Measurements from ENCODE around the gene DPEP1.

DPEP1 gene

GRCh38 chr16:89598199-89598598, 15.2 kb upstream of the DPEP1 start:
- no peaks in the 10 kb centered on the region for H3K36me3 ChIP-seq (replicated peaks; ENCODE audit: insufficient read depth, low read length)
- no peak for TF ChIP-seq EZH2 (optimal IDR thresholded peaks at IDR 0.05; ENCODE audit: low read depth, low read length)
- no peak for TF ChIP-seq EZH2phosphoT487 (IDR thresholded peaks at IDR 0.05; ENCODE audit: low read length)
- TF ChIP-seq CTCF (IDR thresholded peaks at IDR 0.05; ENCODE audit: low read length), result no peak
- no peak overlapping the region for H2AFZ ChIP-seq (ENCODE audit: low read length)
- H3K27me3 ChIP-seq (replicated peaks; ENCODE audit: insufficient read depth, low read length), result no peaks in the 10 kb centered on the region
- no peaks in the 10 kb centered on the region for H3K9me2 ChIP-seq (replicated peaks; ENCODE audit: insufficient read depth, low read length)
- H3K9me3 ChIP-seq (replicated peaks; ENCODE audit: insufficient read depth, low read length), result no peaks in the 10 kb centered on the region
- no peaks in the 10 kb centered on the region for H3K4me1 ChIP-seq (ENCODE audit: low read length)
- H3K79me2 ChIP-seq (ENCODE audit: low read length), result no peaks in the 10 kb centered on the region
- H3K9ac ChIP-seq (ENCODE audit: low read length), result no peak overlapping the region
- H3K4me2 ChIP-seq (ENCODE audit: low read depth, low read length), result no peak overlapping the region
- no peak overlapping the region for H3K27ac ChIP-seq (ENCODE audit: low read length)
- no peak overlapping the region for H3K4me3 ChIP-seq (ENCODE audit: low read length)
- H4K20me1 ChIP-seq (ENCODE audit: insufficient read depth, low read length), result no peaks in the 10 kb centered on the region
- no peak for DNase-seq
- no peaks in the 10 kb centered on the region for H3F3A ChIP-seq (ENCODE audit: insufficient read depth, low read length)

GRCh38 chr16:89599451-89599858, 14.0 kb upstream of the DPEP1 start:
- H3K9me3 ChIP-seq (replicated peaks; ENCODE audit: insufficient read depth, low read length), result no peaks in the 10 kb centered on the region
- H3K27ac ChIP-seq (ENCODE audit: low read length), result no peak overlapping the region
- no peak overlapping the region for H3K9ac ChIP-seq (ENCODE audit: low read length)
- H4K20me1 ChIP-seq (ENCODE audit: insufficient read depth, low read length), result no peaks in the 10 kb centered on the region
- TF ChIP-seq EZH2phosphoT487 (IDR thresholded peaks at IDR 0.05; ENCODE audit: low read length) (no peak), EZH2 (optimal IDR thresholded peaks at IDR 0.05; ENCODE audit: low read depth, low read length) (no peak), CTCF (IDR thresholded peaks at IDR 0.05; ENCODE audit: low read length) (peak; percentile 29)
- no peaks in the 10 kb centered on the region for H3K4me1 ChIP-seq (ENCODE audit: low read length)
- H3K27me3 ChIP-seq (replicated peaks; ENCODE audit: insufficient read depth, low read length), result no peaks in the 10 kb centered on the region
- no peak overlapping the region for H3K4me3 ChIP-seq (ENCODE audit: low read length)
- H3K79me2 ChIP-seq (ENCODE audit: low read length), result no peaks in the 10 kb centered on the region
- no peak overlapping the region for H2AFZ ChIP-seq (ENCODE audit: low read length)
- no peaks in the 10 kb centered on the region for H3K36me3 ChIP-seq (replicated peaks; ENCODE audit: insufficient read depth, low read length)
- no peaks in the 10 kb centered on the region for H3F3A ChIP-seq (ENCODE audit: insufficient read depth, low read length)
- DNase-seq, result peak; percentile 44
- no peak overlapping the region for H3K4me2 ChIP-seq (ENCODE audit: low read depth, low read length)
- no peaks in the 10 kb centered on the region for H3K9me2 ChIP-seq (replicated peaks; ENCODE audit: insufficient read depth, low read length)

GRCh38 chr16:89599902-89600301, 13.5 kb upstream of the DPEP1 start:
- Histone ChIP-seq H3K27me3 (replicated peaks; ENCODE audit: insufficient read depth, low read length) (no peaks in the 10 kb centered on the region), H3F3A (ENCODE audit: insufficient read depth, low read length) (no peaks in the 10 kb centered on the region), H4K20me1 (ENCODE audit: insufficient read depth, low read length) (no peaks in the 10 kb centered on the region), H3K9ac (ENCODE audit: low read length) (no peak overlapping the region), H3K4me3 (ENCODE audit: low read length) (no peak overlapping the region), H3K4me2 (ENCODE audit: low read depth, low read length) (no peak overlapping the region), H3K79me2 (ENCODE audit: low read length) (no peaks in the 10 kb centered on the region), H3K9me3 (replicated peaks; ENCODE audit: insufficient read depth, low read length) (no peaks in the 10 kb centered on the region), H3K27ac (ENCODE audit: low read length) (no peak overlapping the region), H3K9me2 (replicated peaks; ENCODE audit: insufficient read depth, low read length) (no peaks in the 10 kb centered on the region), H2AFZ (ENCODE audit: low read length) (no peak overlapping the region), H3K4me1 (ENCODE audit: low read length) (no peaks in the 10 kb centered on the region), H3K36me3 (replicated peaks; ENCODE audit: insufficient read depth, low read length) (no peaks in the 10 kb centered on the region)
- no peak for DNase-seq
- TF ChIP-seq EZH2 (optimal IDR thresholded peaks at IDR 0.05; ENCODE audit: low read depth, low read length) (no peak), EZH2phosphoT487 (IDR thresholded peaks at IDR 0.05; ENCODE audit: low read length) (no peak), CTCF (IDR thresholded peaks at IDR 0.05; ENCODE audit: low read length) (no peak)

Measured in MM.1S (cell line).